GM04504 (cell line): Measurements from ENCODE around the gene RAB30.

Experiments used
- DNase-seq: peaks from one replicate; pipeline ENCODE4 v3.0.0-alpha.2; 2012; ENCODE audit warnings: low read depth

RAB30 gene

DNA sequence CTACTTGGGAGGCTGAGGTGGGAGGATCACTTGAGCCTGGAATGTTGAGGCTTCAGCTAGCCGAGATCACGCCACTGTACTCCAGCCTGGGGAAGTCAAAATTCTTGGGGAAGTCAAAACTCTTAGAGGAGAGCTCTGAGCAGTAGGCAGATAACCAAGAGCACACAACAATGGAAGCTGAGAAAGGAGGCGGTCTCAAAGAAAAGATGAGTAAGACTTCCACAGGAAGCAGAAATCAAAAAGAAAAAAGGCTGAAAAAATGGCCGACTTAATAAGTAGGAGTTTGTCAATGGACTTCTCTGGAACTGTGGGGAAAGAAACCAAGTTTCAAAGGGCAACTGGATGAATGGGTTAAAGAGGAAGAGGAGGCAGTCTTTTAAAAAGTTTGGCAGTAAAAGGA is 32.1 kb downstream of the RAB30 start:
- DNase-seq: no peak

DNA sequence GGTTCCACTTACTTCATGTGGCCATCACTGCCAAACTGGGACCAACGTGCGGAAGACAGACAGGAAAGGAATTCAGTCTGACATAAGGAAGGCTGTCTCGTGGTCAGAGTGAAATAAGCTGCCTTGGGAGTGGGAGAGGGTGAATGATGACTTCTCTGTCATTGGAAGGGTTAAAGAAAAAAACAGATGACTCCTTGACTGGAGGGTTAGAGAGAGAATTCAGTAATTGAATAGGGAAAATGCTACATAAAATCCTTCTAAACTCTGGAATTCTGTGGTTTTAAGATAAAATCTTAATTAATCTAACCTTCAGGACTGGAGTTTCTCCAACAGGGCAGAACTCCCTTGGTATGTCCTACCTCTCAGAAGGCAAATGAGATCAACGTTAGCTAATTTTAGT is 33.8 kb downstream of the RAB30 start:
- DNase-seq: no peak

DNA sequence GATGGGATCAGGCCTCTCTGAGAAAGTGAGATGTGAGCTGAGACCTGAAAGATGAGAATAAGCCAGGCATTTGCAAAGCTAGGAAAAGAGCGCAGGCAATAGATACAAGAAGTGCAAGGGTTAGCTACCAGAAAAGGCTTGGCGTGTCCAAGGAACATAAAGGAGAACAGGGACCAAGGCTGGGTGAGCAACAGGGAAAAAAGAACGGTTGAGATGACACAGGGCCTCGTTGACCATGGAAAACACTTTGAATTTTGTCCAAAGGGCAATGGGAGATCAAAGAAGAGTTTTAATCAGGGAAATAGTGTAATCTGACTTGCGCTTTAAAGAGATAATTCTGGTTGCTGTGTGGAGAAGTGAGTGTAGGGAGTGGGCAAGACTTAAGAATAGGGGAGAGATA is 35.0 kb downstream of the RAB30 start:
- DNase-seq: no peak

DNA sequence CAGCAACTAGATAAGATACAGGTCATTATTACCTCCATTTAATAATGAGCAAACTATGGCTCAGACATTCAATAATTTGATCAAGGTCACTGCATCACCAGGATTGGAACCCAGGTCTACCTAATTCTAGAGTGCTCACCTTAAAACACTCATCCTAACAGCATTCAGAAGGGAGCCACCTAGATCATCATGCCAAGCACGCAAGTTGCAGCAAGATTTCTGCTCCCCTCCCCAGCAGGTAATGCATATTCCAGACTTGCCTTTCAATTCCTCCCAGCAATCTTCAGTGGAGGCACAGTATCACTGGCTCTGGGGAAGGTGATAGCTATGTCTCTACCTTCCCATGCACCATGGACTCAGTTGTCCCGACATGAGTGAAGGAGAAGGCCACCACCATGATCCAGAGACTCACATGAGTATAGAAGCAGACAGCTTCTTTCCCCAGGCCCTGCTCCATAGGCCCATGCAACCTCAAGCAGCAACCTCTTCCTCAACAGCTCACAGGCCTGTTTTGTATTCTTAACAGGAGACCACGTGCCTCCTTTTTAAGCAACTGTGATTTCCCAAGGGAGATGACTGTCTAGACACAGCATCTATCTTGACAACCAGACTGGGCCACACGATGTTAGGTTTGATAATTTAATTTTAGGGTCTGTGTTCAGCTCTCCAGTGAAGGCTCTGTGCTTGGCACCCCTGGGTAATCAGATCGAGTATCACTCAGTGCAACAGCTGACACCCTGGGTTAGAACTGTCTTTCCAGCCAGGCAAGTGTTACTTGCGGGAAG is 36.4 kb downstream of the RAB30 start:
- DNase-seq: no peak

DNA sequence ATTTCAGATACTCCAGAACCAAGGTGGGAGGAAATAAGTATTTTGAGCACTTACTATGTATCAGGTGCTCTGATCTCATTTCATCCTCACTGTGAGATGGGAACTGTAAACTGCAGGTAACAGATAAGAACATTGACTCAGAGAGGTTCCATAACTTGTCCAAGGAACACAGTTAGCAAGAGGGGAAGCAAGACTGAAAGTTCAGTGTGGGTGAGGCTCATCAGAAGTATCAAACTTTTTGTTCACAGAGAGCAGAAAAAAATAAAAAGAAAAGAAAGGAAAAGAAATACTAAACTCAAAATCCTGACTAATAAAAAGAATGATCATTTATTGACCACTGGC is 37.1 kb downstream of the RAB30 start:
- DNase-seq: no peak

DNA sequence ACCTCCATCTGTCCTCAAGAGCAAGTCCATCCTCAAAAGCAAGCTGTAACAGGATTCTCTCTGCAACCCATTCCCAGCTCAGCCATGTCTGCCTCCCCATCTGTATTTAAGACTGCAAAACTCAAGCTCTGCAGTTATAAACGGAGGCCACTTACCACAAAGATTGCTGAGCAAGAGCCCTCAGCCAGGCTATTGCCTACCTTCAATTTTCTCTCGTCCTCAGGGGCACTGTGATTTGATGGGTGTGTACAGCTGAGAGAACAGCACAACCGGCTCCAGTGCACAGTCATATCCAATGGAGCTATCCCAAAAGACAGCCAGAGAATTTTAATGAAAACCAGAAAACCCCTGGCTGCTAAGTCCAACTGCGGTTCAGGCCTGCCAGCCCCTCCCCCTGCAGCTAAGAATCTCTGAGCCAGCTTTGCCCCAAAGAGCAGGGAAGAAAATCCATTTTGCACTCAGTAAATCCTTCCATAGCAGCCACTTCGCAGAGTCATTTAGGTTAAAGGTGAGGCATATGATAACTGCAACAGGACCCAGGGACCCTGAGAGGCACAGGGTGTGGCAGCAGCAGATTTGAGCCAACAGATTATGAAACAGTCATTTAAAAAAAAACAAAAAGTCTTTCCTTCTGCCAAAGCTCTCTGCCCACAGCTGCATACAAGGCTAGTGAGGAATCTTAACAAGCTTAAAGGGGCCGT is 37.6 kb downstream of the RAB30 start:
- peak; percentile 87 for DNase-seq

DNA sequence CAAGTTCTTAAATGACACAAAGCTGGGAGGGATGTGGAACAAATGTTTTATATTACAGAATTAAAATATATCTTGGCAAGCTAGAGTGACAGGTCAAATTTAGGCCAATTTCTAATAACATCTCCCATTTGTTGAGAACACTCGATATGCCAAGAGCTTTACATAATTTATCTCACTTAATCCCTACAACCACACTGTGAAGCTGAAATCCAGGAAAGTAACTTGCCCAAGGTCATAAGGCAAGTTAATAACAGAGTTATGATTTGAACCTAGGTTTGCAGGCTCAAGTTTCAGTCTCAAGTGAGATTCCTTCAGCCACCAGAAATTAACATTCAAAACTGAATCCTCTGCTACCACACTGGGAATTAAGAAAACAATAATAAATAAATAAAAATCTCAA is 38.3 kb downstream of the RAB30 start:
- no peak for DNase-seq

DNA sequence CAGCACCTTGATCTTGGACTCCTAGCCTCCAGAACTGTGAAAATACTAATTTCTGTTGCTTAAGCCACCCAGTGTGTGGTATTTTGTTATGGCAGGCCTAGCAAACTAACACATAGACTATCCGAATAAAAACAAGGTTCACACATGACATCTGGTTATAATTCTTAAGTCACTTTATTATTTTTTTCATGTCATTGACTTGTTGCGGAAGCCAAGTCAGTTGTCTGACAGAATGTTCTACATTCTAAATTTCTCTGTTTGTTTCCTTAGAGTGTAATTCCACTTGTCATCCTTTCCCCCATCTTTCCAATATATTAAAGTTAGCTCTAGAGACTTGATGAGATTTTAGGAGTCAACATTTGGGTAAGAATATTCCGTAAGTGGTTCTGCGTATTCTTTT is 40.6 kb downstream of the RAB30 start:
- no peak for DNase-seq

DNA sequence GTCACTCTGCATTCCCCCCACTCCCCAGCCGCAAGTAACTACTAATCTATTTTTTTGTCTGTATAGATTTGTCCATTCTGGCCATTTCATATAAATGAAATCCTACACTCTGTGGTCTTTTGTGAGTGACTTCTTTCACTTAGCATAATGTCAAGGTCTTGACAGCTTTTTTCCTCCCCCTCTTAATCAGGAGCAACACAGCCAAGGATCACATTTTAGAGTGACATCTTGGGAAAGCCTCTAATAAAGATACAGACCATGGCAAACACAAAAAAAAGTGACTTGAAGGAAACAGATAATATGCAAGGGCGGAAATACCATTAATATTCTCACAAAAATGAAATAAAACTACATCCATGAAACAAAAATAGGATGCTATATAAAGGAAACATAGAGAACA is 43.9 kb downstream of the RAB30 start:
- DNase-seq: no peak

DNA sequence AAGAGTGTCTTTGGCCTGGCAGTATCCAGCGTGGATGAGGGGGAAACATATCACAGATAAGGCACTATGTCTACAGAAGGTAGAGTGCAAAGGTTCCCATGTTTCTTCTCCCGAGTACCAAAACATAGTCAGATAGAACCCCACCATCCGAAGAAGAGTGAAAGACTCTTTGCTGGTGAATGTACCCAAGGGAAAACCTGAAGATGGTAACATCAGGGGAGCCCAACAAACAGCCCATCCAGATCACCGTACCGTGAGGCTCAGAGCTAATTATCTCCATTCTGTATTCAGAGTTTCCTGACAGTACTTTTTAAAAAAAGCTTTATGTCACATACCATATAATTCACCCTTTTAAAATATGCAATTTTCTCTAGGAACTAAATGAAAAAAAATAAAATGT is 44.4 kb downstream of the RAB30 start:
- no peak for DNase-seq

DNA sequence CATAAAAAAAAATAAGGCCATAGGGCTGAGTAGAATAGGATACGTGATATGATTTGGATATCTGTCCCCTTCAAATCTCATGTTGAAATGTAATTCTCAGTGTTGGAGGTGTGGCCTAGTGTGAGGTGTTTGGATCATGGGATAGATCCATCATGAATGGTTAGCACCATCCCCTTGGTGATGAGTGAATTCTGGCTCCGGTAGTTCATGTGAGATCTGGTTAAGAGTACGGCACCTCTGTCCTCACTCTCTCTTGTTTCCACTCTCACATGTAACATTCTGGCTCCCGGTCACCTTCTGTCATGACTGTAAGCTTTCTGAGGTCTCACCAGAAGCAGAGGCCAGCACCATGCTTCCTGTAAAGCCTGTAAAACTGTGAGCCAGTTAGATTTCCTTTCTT is 45.5 kb downstream of the RAB30 start:
- DNase-seq: no peak

DNA sequence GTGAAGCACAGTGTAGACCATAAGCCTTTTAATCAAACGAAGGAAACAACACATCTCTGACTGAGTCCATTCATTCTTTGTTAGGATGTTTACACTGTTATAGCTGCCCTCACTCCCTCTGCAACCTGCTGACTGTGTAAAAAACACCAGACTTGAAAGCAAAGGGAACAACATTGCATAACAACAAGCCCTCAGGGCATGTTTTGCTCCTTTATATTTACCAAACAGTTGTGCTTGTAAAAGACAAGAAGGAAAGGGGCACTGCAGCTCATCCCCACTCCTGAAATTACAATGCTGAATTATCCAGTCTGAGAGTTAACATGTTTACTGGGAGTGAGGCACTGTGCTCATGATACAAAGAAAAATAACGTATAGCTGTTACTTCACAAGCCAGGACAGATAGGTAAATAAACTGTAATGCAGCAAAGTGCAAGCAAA is 46.4 kb downstream of the RAB30 start:
- no peak for DNase-seq

DNA sequence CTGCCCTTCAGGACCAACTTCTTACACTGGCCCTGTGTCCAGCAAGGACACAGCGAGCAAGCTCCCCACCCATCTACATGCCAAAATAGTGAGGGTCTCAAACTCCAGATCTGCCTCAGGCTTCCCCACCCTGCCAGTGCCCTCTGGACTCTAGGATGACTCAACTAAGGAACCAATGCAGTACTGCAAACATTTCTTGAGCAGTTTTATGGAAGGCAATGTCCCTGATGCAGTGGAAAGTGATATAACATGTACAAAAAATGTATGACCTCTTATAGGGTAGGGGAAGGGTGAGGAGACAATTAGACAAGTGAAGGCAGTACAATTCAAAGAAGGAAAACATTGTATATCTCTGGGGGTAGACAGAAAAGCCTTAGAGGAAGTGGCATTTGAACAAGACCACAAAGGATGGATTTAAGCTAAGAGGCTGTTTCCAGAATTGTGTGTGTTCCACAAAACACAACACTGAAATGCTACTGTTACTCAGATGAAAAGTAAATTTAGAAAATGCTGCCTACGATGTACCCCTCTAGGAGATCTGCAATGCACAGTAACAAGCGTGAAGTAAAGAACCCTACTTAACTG is 47.3 kb downstream of the RAB30 start:
- no peak for DNase-seq

DNA sequence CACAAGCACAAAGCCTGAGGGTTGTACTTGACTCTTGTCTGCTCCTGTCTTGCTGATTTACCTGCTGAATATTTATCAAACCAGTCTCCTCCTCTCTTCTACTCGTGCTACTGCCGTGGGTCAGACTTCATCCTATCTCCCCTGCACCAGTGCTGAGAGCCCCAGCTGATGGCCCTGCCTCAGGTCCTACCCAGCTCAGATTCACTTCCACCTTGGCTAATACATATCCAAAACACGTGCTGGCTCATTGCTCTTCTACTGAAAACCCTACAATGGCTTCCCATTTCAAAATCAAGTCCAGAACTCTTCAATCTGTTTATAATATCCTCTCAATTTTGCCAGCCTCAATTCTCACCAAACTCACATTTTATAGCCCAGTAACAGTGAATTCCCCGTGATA is 48.3 kb downstream of the RAB30 start:
- DNase-seq: no peak

DNA sequence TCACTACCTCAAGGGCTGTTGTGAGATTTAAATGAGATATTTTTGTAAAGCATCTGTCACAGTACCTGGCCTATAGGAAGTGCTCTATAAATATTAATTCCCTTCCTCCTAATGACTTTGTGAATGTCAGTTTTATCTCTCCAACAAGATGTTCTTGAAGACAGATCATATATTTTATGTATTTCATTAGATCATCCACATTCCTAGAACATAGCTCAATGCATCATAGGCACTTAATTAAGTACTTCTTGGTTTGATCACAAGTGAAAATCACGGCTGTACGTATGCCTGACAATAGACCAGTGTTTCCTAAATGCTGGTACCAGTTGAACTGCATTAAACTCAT is 49.9 kb downstream of the RAB30 start:
- DNase-seq: no peak

DNA sequence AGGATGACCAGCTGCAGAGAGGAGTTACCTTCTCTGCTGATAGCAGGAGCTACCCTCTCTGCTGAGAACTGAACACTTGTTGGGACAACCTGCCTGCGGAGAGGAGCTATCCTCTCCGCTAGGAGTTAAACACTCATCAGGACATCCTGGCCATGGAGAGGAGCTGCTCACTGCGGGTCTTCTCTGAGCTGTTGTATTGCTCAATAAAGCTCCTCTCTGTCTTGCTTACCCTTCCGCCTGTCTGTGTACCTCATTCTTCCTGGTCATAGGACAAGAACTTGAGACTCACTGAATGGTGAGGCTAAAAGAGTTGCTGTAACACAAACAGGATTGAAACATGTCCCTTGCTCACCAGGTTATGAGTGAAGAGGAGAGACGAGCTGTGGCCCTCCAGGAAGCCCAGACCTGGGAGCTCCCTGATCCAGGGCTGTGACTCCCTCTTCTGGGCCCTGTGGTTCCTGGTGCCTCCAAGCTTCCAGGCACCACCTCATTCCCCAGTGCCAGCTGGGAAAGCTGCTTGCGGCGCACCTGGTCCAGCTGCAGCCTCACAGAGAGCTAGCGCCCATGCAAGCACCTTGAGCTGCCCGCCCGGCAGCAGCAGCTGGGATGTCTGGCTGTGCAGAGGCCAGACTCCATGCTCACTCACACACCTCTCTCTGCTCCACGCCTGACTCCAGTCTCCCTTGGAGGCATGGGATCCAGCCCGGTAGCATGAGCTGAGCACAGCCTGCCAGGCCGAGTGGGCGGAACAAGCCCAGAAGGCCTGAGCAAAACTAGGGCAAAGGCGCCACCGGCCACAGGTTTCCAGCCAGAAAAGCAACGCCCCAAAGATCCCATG is 50.5 kb downstream of the RAB30 start:
- DNase-seq: no peak

DNA sequence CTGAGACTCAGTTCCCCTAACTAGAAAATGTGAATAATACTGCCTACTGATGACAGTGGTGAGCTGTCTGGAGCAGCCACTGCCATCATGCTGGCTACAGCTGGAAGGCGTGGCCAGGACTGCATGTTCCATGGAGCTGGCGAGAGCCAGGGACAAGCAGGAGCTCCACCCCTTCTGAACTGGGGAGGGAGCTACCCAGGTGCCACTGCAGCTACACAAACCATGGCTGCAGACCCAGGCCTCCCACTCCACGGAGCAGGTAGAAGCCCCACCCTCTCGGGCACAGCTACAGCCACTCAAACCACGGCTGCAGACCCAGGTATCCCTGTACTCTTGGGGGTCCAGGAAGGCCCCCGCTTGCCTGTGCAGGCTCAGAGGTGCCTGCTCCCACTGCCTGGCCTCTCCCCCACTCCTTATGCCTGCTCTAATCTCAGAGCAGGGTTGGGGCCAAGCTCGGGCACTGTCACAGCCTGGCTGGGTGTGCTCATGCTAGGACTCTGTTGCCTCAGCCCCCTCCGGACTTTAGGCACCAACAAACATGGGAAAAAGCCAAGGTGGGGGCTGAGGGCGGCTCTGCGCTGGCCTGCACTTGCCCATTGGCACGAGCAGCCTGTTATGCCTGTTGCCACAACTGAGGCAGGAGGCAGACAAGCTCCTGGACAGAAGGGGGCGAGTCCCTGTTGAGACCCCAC is 51.7 kb downstream of the RAB30 start:
- DNase-seq: no peak

DNA sequence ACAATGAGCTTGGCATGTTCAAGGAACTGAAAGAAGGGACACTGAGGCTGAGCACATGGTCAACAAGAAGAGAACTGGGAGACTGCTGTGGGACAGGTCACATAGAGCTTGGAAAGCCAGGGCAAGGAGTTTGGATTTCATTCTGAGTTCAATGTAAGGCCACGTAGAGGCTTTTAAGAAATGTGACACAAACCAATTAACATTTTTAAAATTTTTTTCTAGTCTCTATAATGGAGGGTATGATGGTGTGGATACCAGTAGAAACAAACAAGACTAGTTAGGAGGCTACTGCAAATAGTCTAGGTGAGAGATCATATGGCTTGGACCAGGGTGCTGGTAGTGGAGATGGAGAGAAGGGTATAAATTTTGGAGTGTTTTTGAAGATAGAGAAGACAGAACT is 56.7 kb downstream of the RAB30 start:
- DNase-seq: no peak

DNA sequence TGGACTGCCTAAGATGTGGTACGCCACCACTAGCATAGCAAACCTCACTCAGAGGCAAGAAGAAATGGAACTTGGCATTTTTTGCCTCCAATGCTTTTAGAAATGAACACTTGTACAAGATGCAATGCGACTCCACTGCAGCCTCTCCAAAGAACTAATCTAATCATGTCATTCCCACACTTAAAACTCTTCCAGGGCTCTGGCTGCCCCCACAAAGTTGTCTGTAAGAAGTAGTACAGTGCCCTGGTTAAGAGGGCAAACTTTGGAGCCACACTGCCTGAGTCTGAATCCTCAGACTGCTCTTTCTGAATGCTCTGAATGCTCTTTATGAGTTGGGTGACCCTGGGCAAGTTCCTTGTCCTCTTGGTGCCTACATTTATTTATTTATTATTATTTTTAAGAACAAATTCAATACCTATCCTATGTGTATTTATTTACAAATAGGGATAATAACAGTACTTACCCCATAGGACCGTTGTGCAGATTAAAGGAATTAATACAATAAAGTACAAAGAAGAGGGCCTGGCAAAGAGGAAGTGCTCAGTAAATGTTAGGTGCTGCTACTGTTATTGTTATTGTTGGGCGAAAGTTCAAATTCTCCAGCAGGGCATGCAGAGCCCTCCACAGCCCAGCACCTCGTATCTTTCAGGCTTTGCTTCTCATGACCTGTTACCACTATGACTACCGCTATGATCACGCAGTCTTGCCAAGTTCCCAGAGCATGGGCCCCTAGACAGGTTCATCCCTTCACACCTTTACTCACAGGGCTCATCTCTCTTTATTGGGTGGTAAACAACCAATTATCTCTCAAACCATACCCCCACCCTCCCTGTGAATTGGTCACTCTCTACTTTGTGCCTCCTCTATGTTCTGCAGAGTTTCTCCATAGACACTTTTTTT is 59.3 kb downstream of the RAB30 start:
- DNase-seq: no peak

DNA sequence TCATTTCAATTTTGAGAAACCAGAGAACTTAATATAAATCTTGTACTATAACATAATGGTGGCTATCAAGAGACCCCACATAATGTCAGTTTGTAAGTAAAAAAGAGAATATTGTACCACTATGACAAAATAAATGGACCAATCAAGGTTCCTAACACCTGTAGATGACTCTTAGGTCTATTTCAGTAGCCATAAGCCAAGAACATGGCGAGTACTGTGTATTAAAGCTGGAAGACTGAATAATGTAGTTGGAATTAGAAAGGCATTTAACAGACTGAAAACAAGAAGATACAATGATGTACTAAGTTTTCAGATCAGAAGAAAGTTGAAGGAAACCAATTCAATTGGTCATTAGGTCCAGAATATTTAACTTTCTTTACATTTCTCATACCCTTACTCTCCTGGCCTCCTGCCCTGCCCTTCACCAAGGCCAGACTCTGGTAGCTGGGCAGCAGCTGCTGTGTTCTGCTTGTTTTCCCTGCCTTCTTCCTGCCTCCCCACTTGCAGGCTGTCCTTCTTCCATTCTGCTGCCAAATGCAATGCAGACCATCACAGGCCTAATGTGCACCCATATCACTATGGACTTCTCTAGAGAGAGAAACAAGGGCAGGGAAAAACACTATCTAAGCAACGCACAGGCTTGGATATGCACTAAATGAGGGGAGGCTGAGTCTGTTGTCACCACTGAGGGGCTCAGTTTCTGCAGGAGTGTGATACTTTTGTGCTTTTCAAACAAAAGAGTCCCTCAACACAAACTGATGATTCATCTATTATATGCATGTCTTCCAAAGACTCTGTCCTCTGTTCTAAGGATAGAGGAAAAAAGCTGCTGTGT is 60.1 kb downstream of the RAB30 start:
- no peak for DNase-seq
